HepG2 (cell line): ENCODE data around the gene GDF9. TPM values are rescaled to one million over a fixed set of nuclear protein-coding genes. Genes with fewer than 3 reads are reported as not detected.

Source experiments
- ATAC-seq: fragments of 200-7000 bp; cut with Tn5 transposase; 3 replicates; pipeline ENCODE4 v1.9.1; 2020; ENCODE audit warnings: mild to moderate bottlenecking, moderate library complexity
- BruUV-seq: library from RNA; stranded (reverse); fragments of 400-500 nt; replicated peaks from 2 replicates; lab custom pipeline; 2021; lab: Mats Ljungman, UMichigan
- CTCF ChIA-PET: fragments of 300-600 bp; formaldehyde crosslinking; extraction: SDS; loops from one replicate; lab custom pipeline; 2021; ENCODE audit warnings: low total read pairs, inconsistent platforms, low intra/inter-chr PET ratio; lab: Yijun Ruan, JAX
- POLR2A ChIA-PET: fragments of 350-600 bp; sonication (Branson Sonifier 250); formaldehyde crosslinking; loops from one replicate; lab custom pipeline; 2020; ENCODE audit warnings: antibody characterized with exemption, inconsistent platforms; lab: Yijun Ruan, JAX
- DNase-seq: peaks from one replicate; pipeline ENCODE4 v3.0.0-alpha.2; 2015; ENCODE audit warnings: low spot score
- FAIRE-seq: peaks from 3 replicates; lab custom pipeline; 2011; peaks lifted over from hg19 to GRCh38; lab: Jason Lieb, UNC
- H2AFZ ChIP-seq: one replicate; pipeline ENCODE4 v1.6.1; 2011; ENCODE audit warnings: low read length, inconsistent platforms
- H3K27ac ChIP-seq: fragments of 300-600 bp; 3 replicates; pipeline ENCODE4 v1.8.0; 2011; ENCODE audit warnings: mixed run types, mild to moderate bottlenecking, mixed read lengths, low read length, inconsistent platforms; ENCODE audit not compliant: insufficient read depth; ENCODE audit errors: extremely low read length
- H3K27me3 ChIP-seq, 2 experiments: fragments of 200-600 bp in 1 of 2; 2 replicates in 1 of 2; 3 replicates in 1 of 2; pipeline versions ENCODE4 v1.6.0 to v1.8.0; 2011; ENCODE audit warnings: low read length in 2 of 2, mild to moderate bottlenecking in 2 of 2, moderate library complexity in 2 of 2, inconsistent platforms in 1 of 2; ENCODE audit not compliant: insufficient read depth in 2 of 2, control insufficient read depth in 1 of 2
- H3K36me3 ChIP-seq, 2 experiments: fragments of 200-600 bp in 1 of 2; replicated peaks in 1 of 2; 2 replicates in 1 of 2; 3 replicates in 1 of 2; pipeline versions ENCODE4 v1.5.1 to v1.8.0; 2011; ENCODE audit warnings: low read length in 2 of 2, inconsistent platforms in 1 of 2; ENCODE audit not compliant: insufficient read depth in 2 of 2, control insufficient read depth in 1 of 2
- H3K4me1 ChIP-seq: 2 replicates; pipeline ENCODE4 v1.5.1; 2012; ENCODE audit warnings: low read length, inconsistent platforms; ENCODE audit not compliant: insufficient read depth
- H3K4me2 ChIP-seq: 2 replicates; pipeline ENCODE4 v1.6.0; 2011; ENCODE audit warnings: low read depth, low read length, inconsistent platforms
- H3K4me3 ChIP-seq, 3 experiments: fragments of 200-600 bp in 1 of 3; sonication (generic), shearing (Covaris generic) in 1 of 3; replicated peaks in 1 of 3; 2 replicates each; pipeline ENCODE4 v1.5.1; 2011 to 2016; ENCODE audit warnings: low read length in 3 of 3, inconsistent platforms in 2 of 3, low read depth in 2 of 3, mild to moderate bottlenecking in 2 of 3, control low read depth in 1 of 3, mixed read lengths in 1 of 3; ENCODE audit not compliant: insufficient read depth in 1 of 3
- H3K79me2 ChIP-seq: one replicate; pipeline ENCODE4 v1.6.1; 2011; ENCODE audit warnings: low read length, inconsistent platforms; ENCODE audit not compliant: insufficient read depth
- H3K9ac ChIP-seq: 2 replicates; pipeline ENCODE4 v1.6.0; 2011; ENCODE audit warnings: mild to moderate bottlenecking, low read depth, low read length, inconsistent platforms; ENCODE audit not compliant: insufficient read depth
- H3K9me3 ChIP-seq: 2 replicates; pipeline ENCODE4 v1.5.1; 2012; ENCODE audit warnings: mild to moderate bottlenecking, low read length
- H4K20me1 ChIP-seq: 2 replicates; pipeline ENCODE4 v1.6.0; 2011; ENCODE audit warnings: inconsistent platforms, mild to moderate bottlenecking, low read length, moderate library complexity; ENCODE audit not compliant: insufficient read depth
- ARID3A ChIP-seq: IDR thresholded peaks from 2 replicates; pipeline ENCODE4 v1.6.1; 2012; ENCODE audit warnings: low read depth, low read length, improper control_type of control experiment
- HDAC2 ChIP-seq: sonication (generic); formaldehyde crosslinking; IDR thresholded peaks from 2 replicates; pipeline ENCODE4 v1.4.0; 2020; ENCODE audit warnings: missing genetic modification reagents
- IKZF4 ChIP-seq: sonication (generic); formaldehyde crosslinking; IDR thresholded peaks from 2 replicates; pipeline ENCODE4 v1.5.1; 2020; ENCODE audit warnings: borderline replicate concordance, mild to moderate bottlenecking, low read depth, missing genetic modification reagents; ENCODE audit errors: not compliant biosample characterization
- KAT8 ChIP-seq: IDR thresholded peaks from 2 replicates; pipeline ENCODE4 v1.6.1; 2016; ENCODE audit warnings: missing genetic modification reagents, missing compliant biosample characterization
- REPIN1 ChIP-seq: sonication (generic); formaldehyde crosslinking; IDR thresholded peaks from 2 replicates; pipeline ENCODE4 v1.8.0; 2022; ENCODE audit warnings: missing genetic modification reagents, low read depth, mild to moderate bottlenecking, borderline replicate concordance
- RFXAP ChIP-seq: sonication (generic); formaldehyde crosslinking; IDR thresholded peaks from 2 replicates; pipeline ENCODE4 v1.4.0; 2020; ENCODE audit warnings: missing genetic modification reagents, borderline replicate concordance
- SOX5 ChIP-seq: IDR thresholded peaks from 2 replicates; pipeline ENCODE4 v1.6.1; 2016; ENCODE audit warnings: borderline replicate concordance
- TARDBP ChIP-seq: sonication (generic); formaldehyde crosslinking; IDR thresholded peaks from 2 replicates; pipeline ENCODE4 v1.8.0; 2022; ENCODE audit warnings: mild to moderate bottlenecking, missing genetic modification reagents
- TEAD3 ChIP-seq: optimal IDR thresholded peaks from 2 replicates; pipeline ENCODE3; 2016; ENCODE audit warnings: borderline replicate concordance
- ZNF292 ChIP-seq: sonication (generic); formaldehyde crosslinking; IDR thresholded peaks from 2 replicates; pipeline ENCODE4 v1.8.1; 2022; ENCODE audit warnings: mild to moderate bottlenecking, low read depth, missing genetic modification reagents, borderline replicate concordance
- ZNF513 ChIP-seq: sonication (generic); formaldehyde crosslinking; conservative IDR thresholded peaks from 2 replicates; pipeline ENCODE4 v1.5.0; 2020; ENCODE audit warnings: missing genetic modification reagents
- ZNF614 ChIP-seq: IDR thresholded peaks from 2 replicates; pipeline ENCODE4 v1.6.1; 2018; ENCODE audit warnings: missing biosample characterization, missing genetic modification reagents, inconsistent platforms, borderline replicate concordance
- WGBS: methylation state at CpG from one replicate; pipeline ENCODE4 v1.1.6; 2017; ENCODE audit warnings: low lambda C conversion rate; 5-methylcytosine and 5-hydroxymethylcytosine counted together
- in situ Hi-C: cut with HindIII; loops from 2 replicates; pipeline ENCODE4 v1.10.0; 2017; ENCODE audit warnings: low pct_unique_long_range_greater_than_20kb; ENCODE audit not compliant: extremely low pct_ligation_motif_present
- intact Hi-C: fragments of 100-400 bp; cut with micrococcal nuclease; formaldehyde crosslinking; loops from one replicate; pipeline ENCODE4 v1.10.0; 2022; ENCODE audit not compliant: unreplicated experiment
- polyA plus RNA-seq, 8 experiments: library from polyadenylated mRNA; depleted of rRNA in 3 of 8; stranded (reverse) in 7 of 8; unstranded in 1 of 8; fragments of >200 nt; fragmentation: Illumina TruSeq in 4 of 8; extraction: Trizol in 4 of 8; gene quantifications; 2 replicates each; pipeline versions ENCODE4 v1.2.1 to v1.2.3, GENCODE V29; 2011 to 2016; ENCODE audit warnings: low read depth in 4 of 8, missing spikeins in 1 of 8, mixed read lengths in 1 of 8; ENCODE audit not compliant: insufficient read depth in 1 of 8
- total RNA-seq, 5 experiments: library from RNA; depleted of rRNA; stranded (reverse); fragments of >200 nt; fragmentation: Illumina TruSeq; extraction: Trizol; gene quantifications; 2 replicates each; pipeline ENCODE4 v1.2.3, GENCODE V29; 2016; ENCODE audit warnings: low read depth in 1 of 5
- TF ChIP-seq, protein P1 (sequence below): sonication (generic); formaldehyde crosslinking; IDR thresholded peaks from 2 replicates; pipeline ENCODE4 v1.8.1; 2023; ENCODE audit warnings: missing genetic modification reagents, inconsistent platforms, borderline replicate concordance
- TF ChIP-seq, protein P2 (sequence below), 2 experiments: IDR thresholded peaks; 2 replicates each; pipeline ENCODE4 v1.6.1; 2011 to 2012; ENCODE audit warnings: low read length in 2 of 2, borderline replicate concordance in 1 of 2, low read depth in 1 of 2, mild to moderate bottlenecking in 1 of 2, moderate library complexity in 1 of 2

GDF9 gene
- total and polyA plus RNA-seq, 2 of the 13 experiments (the other 11 are each of a cell fraction or from before 2014, with no cell fraction given): 0.33 to 0.38 TPM

DNA sequence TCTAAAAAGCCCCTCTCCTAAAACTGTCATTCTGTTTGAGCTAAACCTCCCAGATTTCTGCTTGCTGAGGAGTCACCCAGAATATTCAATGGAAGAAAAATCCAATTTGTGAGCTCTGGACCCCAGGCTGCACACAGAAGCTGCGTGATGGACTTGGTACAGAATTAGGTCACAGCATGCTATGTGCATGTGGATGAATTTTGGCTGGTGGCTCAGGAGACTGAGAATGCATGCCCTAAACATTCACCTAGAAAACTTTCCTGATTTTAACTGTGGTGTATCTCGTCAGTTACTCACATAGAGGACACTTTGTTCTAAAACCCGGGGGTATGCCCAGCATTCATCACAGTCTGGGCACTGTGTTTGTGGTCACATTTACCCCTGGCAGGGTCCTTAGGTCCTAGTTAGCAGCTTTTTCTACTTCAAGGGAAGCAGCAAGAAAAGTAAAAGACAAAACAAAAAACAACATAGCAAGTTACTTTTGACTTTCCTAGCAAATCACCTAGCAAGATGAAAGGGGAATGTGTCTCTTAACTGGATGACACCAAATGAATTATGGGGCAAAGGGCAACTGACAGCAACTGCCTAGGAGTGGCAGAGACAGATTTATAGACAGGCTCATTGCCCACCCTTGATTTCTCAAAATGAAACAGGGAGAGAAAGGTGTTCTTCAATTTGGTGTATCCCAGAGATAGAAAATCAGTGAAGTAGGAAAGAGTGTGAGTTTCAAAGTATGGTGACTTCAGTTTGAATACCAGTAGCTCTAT lies 27.6 kb downstream of the GDF9 start:
- POLR2A ChIA-PET: interaction anchor here (0.7 to 4.8 kb wide), 14 partner anchors 8 to 213 kb away, joined by 3 to 51 read pairs (median 10); partner anchors contain the start of genes GDF9, HSPA4, SHROOM1 and UQCRQ
- intact Hi-C loops (no loop called here), in situ Hi-C loops (no loop called here)
- ATAC-seq (peak; percentile 43), FAIRE-seq (no peak), DNase-seq (no peak)
- Histone ChIP-seq H4K20me1 (no peaks in the 10 kb centered on the region), H3K27me3 (no peaks in the 10 kb centered on the region), H3K27ac (peak overlapping the region; percentile 98), H3K9me3 (no peaks in the 10 kb centered on the region), H3K79me2 (no peaks in the 10 kb centered on the region), H3K4me2 (peak overlapping the region; percentile 92), H2AFZ (no peak overlapping the region), H3K4me3 (peak overlapping the region; percentile 36 to 68 (median 56); a peak in 5 of 6 replicates), H3K9ac (peak overlapping the region; percentile 88), H3K4me1 (peaks cover 83% of the 10 kb centered on the region), H3K36me3 (no peaks in the 10 kb centered on the region)
- BruUV-seq: no TSS peak
- CTCF ChIA-PET: no interaction called here
- 0% methylated on average over 3 of the region's 3 CpGs for WGBS
- TF ChIP-seq KAT8 (CRISPR knock-in tag): no peak
- peak; percentile 53; the same call in 1 of the 2 replicates for TF ChIP-seq HDAC2
- TF ChIP-seq ARID3A: peak; percentile 27; the same call in 1 of the 2 replicates
- TF ChIP-seq ZNF292 (CRISPR knock-in tag): no peak
- TF ChIP-seq TEAD3 (CRISPR knock-in tag): peak; percentile 70
- TF ChIP-seq ZNF513 (CRISPR knock-in tag): no peak
- TF ChIP-seq IKZF4 (CRISPR knock-in tag): peak; percentile 59
- peak; percentile 48 for TF ChIP-seq REPIN1 (CRISPR knock-in tag)
- TF ChIP-seq, protein P1, sequence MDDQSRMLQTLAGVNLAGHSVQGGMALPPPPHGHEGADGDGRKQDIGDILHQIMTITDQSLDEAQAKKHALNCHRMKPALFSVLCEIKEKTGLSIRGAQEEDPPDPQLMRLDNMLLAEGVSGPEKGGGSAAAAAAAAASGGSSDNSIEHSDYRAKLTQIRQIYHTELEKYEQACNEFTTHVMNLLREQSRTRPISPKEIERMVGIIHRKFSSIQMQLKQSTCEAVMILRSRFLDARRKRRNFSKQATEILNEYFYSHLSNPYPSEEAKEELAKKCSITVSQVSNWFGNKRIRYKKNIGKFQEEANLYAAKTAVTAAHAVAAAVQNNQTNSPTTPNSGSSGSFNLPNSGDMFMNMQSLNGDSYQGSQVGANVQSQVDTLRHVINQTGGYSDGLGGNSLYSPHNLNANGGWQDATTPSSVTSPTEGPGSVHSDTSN (CRISPR knock-in tag): no peak
- no peak for TF ChIP-seq RFXAP
- TF ChIP-seq, protein P2, sequence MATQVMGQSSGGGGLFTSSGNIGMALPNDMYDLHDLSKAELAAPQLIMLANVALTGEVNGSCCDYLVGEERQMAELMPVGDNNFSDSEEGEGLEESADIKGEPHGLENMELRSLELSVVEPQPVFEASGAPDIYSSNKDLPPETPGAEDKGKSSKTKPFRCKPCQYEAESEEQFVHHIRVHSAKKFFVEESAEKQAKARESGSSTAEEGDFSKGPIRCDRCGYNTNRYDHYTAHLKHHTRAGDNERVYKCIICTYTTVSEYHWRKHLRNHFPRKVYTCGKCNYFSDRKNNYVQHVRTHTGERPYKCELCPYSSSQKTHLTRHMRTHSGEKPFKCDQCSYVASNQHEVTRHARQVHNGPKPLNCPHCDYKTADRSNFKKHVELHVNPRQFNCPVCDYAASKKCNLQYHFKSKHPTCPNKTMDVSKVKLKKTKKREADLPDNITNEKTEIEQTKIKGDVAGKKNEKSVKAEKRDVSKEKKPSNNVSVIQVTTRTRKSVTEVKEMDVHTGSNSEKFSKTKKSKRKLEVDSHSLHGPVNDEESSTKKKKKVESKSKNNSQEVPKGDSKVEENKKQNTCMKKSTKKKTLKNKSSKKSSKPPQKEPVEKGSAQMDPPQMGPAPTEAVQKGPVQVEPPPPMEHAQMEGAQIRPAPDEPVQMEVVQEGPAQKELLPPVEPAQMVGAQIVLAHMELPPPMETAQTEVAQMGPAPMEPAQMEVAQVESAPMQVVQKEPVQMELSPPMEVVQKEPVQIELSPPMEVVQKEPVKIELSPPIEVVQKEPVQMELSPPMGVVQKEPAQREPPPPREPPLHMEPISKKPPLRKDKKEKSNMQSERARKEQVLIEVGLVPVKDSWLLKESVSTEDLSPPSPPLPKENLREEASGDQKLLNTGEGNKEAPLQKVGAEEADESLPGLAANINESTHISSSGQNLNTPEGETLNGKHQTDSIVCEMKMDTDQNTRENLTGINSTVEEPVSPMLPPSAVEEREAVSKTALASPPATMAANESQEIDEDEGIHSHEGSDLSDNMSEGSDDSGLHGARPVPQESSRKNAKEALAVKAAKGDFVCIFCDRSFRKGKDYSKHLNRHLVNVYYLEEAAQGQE (IDR thresholded peaks at IDR 0.05; ENCODE audit: borderline replicate concordance in 1 of 2, low read depth in 1 of 2, low read length in 2 of 2): no peak
- peak; percentile 4; the same call in 1 of the 2 replicates for TF ChIP-seq TARDBP (CRISPR knock-in tag)
- TF ChIP-seq ZNF614: 0 out of 2 replicates have a peak, but pooled peaks have one; percentile 20
- peak; percentile 46; the same call in 1 of the 2 replicates for TF ChIP-seq SOX5 (CRISPR knock-in tag)
